Nucleus accumbens (tissue), 56 donors: ENCODE data around the gene CCDC32.
"Not testable (repeated sequence)": the region's sequence is repeated elsewhere in the genome, so short reads cannot be mapped to it uniquely, and the experiment has no call there.

Source experiments
- DNase-seq, 56 donors: peaks; one replicate each; lab custom pipeline; 2025; lab: John Stamatoyannopoulos, UW

Gene CCDC32, protein sequence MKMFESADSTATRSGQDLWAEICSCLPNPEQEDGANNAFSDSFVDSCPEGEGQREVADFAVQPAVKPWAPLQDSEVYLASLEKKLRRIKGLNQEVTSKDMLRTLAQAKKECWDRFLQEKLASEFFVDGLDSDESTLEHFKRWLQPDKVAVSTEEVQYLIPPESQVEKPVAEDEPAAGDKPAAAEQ

DNA sequence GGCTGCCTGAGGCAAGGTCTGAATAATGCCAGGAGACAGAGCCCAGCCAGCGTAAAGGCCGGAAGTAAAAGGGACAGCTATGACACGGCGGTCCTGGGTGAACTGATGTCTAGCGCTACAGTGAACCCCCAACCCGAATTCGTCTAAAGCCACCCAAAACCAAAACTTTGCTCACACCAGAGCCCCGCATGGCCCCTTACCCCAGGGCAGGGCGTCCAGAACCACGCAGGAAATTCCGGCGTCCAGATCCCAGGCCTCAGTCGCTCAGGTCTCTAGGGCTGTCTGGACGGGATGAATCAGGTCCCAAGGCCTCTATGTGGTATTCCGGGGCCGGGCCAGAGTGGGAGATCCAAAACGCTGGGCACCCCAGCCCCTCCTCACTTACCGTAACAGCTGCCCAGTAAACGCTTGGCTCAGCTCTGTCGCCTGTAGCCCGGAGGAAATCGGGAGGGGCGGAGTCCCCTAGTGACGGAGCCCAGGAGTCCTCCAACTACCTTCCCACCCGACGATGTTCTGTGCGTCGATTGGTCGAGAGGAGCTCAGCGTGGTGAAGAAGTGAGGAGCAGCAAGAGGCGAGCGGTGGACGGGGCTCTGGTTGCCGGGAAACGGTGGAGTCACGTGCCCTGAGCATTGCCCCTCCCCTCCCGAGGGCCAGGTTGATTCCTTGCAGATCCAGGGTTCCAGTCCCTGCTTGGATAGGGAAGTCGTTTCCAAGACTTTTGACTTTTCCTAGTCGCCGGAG, at the start of gene CCDC32:
Gene CCDC32, minus strand, starts transcription at position 452 of the 742 bp plus-strand sequence. CDS start 2,027 bp downstream, outside the sequence.
- DNase-seq = peak; percentile 56 to 100 (median 98)

GRCh38 chr15:40613080-40613479, 48.2 kb upstream of the CCDC32 start:
- no peak for DNase-seq

GRCh38 chr15:40603935-40604334, 39.1 kb upstream of the CCDC32 start:
- no peak for DNase-seq

- DNase-seq = no peak
Observed at GRCh38 chr15:40600956-40601355, 36.1 kb upstream of the CCDC32 start.

GRCh38 chr15:40598672-40599071, 33.8 kb upstream of the CCDC32 start:
- no peak for DNase-seq

GRCh38 chr15:40598126-40598525, 33.3 kb upstream of the CCDC32 start:
- DNase-seq = no peak

GRCh38 chr15:40597024-40597423, 32.2 kb upstream of the CCDC32 start:
- no peak for DNase-seq

DNA sequence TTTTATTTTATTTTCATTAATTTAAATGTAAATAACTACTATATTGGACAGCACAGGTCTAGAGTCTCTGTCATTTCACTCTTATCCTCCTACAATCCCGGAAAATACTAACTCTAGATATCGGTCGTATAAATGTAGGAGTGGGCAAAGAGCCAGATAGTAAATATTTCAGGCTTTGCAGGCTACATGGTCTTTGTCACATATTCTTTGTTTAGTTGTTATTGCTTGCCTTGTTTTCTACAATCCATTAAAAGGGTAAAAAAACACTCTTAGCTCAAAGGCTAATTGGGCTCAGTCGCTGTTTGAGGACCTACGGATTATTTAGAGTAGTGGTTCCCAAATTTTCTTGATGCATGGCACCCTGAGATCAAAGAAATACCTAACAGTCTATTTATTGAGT, 30.9 kb upstream of the CCDC32 start:
- DNase-seq = no peak

GRCh38 chr15:40595219-40595618, 30.4 kb upstream of the CCDC32 start:
- no peak for DNase-seq

- peak in 5 of 56 donors; percentile 19 to 32 (median 25) for DNase-seq
Observed at GRCh38 chr15:40594429-40594836, 29.6 kb upstream of the CCDC32 start.

GRCh38 chr15:40593588-40594428, 29.0 kb upstream of the CCDC32 start, which contains the start of gene KNL1:
Gene KNL1 (plus strand): TSS chr15:40594249. CDS start chr15:40602932, 8,683 bp downstream.
- peak in 55 of 56 donors; percentile 48 to 99 (median 92) for DNase-seq

- no peak for DNase-seq
Observed at GRCh38 chr15:40593165-40593564, 28.3 kb upstream of the CCDC32 start.

GRCh38 chr15:40591389-40591788, 26.5 kb upstream of the CCDC32 start:
- DNase-seq = no peak

- no peak for DNase-seq
Observed at GRCh38 chr15:40590667-40591050, 25.8 kb upstream of the CCDC32 start.

DNA sequence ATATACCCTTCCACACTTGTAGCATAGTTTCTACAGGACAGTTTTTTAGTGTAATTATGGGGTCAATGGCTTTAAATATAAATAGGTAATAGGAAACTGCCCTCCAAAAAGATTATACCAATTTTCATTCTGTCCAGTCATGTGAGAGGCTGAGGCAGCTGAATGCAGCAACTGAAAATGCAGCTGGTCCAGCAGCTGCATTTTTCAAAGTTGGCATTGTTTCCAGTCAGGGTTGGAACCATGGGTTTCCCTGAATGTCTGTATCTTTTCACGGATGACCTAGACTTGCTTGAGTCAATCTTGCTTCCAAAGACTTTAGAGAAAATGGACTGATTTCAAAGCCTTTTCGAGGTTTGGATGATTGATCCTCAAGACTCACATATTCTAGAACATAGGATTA, 19.3 kb upstream of the CCDC32 start:
- peak in 31 of 56 donors; percentile 2 to 61 (median 21) for DNase-seq

DNA sequence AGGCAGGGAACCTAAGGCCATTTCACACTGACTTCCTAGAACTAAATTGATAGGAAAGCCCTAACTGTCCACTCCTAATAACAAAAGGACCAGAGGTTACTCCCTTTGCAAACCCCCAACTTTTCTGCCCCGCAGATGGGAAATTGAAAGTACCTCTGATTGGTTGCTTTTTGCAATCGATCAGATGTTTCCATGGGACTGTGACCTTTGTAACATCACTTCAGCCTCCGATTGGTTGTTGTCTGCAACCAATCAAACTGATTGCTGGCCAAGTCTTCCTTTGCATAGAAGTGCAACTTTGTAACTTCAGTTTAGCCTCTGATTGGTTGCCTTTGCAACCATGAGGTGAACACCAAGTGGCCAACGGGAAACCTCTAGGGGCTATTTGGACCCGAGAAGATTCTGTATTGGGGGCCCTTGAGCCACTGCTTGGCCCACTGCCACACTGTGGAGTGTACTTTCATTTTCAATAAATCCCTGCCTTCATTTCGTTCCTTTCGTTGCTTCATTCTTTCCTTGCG, 17.9 kb upstream of the CCDC32 start:
- DNase-seq = peak in 9 of 56 donors; percentile 3 to 23 (median 8)

DNA sequence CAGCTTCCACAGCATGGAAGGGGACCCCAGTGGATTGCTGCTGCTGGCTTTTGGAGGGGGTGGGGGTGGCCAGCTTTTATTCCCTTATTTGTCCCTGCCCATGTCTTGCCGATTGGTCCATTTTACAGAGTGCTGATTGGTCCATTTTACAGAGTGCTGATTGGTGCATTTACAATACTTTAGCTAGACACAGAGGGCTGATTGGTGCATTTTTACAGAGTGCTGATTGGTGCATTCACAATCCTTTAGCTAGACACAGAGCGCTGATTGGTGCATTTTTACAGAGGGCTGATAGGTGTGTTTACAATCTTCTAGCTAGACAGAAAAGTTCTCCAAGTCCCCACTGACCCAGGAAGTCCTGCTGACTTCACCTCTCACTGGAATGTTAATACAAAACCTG, 17.0 kb upstream of the CCDC32 start:
- not testable (repeated sequence) for DNase-seq

DNA sequence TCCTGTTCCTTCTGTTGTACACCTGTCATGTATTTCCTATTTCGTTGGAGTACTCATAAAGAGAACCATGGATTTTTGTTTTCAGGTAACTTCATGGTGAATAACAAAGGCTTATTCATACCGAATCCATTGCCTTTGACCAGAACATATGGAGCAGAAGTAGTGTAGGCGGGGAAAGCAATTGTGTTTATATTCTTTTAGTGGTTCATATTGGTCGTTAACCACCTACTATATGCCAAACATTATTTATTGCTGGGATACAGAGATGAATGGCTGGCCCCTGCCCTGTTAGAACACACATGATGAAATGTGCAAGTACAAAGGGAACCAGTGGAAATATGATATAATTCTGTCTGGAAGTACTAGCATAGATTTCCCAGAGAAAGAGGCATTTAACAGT, 14.1 kb upstream of the CCDC32 start:
- DNase-seq = no peak

GRCh38 chr15:40576914-40577313, 12.1 kb upstream of the CCDC32 start:
- DNase-seq = not testable (repeated sequence)

GRCh38 chr15:40575113-40575512, 10.3 kb upstream of the CCDC32 start:
- no peak for DNase-seq
